Panc1 (cell line): ENCODE results near the gene C9orf152. TPM values are rescaled to one million over a fixed set of nuclear protein-coding genes. Genes with fewer than 3 reads are reported as not detected.

Experiments used
- ATAC-seq: fragments of 200-7000 bp; cut with Tn5 transposase; 2 replicates; pipeline ENCODE4 v1.9.1; 2020; ENCODE audit warnings: mild to moderate bottlenecking, moderate library complexity
- BruUV-seq: library from RNA; stranded (reverse); fragments of 400-500 nt; replicated peaks from 2 replicates; lab custom pipeline; 2021; lab: Mats Ljungman, UMichigan
- CTCF ChIA-PET: fragments of 300-600 bp; sonication (Branson Sonifier 250); formaldehyde crosslinking; loops from one replicate; lab custom pipeline; 2022; ENCODE audit warnings: antibody characterized with exemption; lab: Charles Lee
- POLR2A ChIA-PET: fragments of 300-600 bp; sonication (Branson Sonifier 250); formaldehyde crosslinking; loops from one replicate; lab custom pipeline; 2022; ENCODE audit warnings: antibody characterized with exemption; lab: Charles Lee
- DNase-seq: peaks from one replicate; pipeline ENCODE4 v3.0.0-alpha.2; 2010; ENCODE audit warnings: low read depth, low spot score
- H3K27ac ChIP-seq: 2 replicates; pipeline ENCODE4 v1.5.1; 2011; ENCODE audit warnings: mild to moderate bottlenecking, low read length, inconsistent platforms
- H3K27me3 ChIP-seq: fragments of 200-500 bp; sonication (Bioruptor generic); 2 replicates; pipeline ENCODE4 v1.6.0; 2014; ENCODE audit warnings: low read length, inconsistent platforms; ENCODE audit not compliant: control insufficient read depth, insufficient read depth
- H3K36me3 ChIP-seq: fragments of 200-500 bp; sonication (Bioruptor generic); 2 replicates; pipeline ENCODE4 v1.5.1; 2014; ENCODE audit warnings: inconsistent platforms, mild to moderate bottlenecking, low read length, moderate library complexity; ENCODE audit not compliant: control insufficient read depth, insufficient read depth
- H3K4me1 ChIP-seq: 2 replicates; pipeline ENCODE4 v1.5.1; 2011; ENCODE audit warnings: inconsistent platforms, mild to moderate bottlenecking, low read length, moderate library complexity; ENCODE audit not compliant: control insufficient read depth, insufficient read depth
- H3K4me3 ChIP-seq, 2 experiments: 2 replicates each; pipeline ENCODE4 v1.5.1; 2011 to 2012; ENCODE audit warnings: low read depth in 2 of 2, low read length in 2 of 2, mild to moderate bottlenecking in 2 of 2, inconsistent platforms in 1 of 2, moderate library complexity in 1 of 2
- H3K9me3 ChIP-seq: fragments of 200-500 bp; sonication (Bioruptor generic); 2 replicates; pipeline ENCODE4 v1.5.1; 2014; ENCODE audit warnings: low read depth, mild to moderate bottlenecking, inconsistent platforms, low read length, moderate library complexity; ENCODE audit not compliant: control insufficient read depth, insufficient read depth
- CTCF ChIP-seq: fragments of 450-650 bp; IDR thresholded peaks from 2 replicates; pipeline ENCODE4 v1.5.1; 2017; ENCODE audit warnings: mild to moderate bottlenecking
- POLR2AphosphoS5 ChIP-seq: IDR thresholded peaks from 2 replicates; pipeline ENCODE4 v1.6.1; 2012; ENCODE audit warnings: mild to moderate bottlenecking, low read depth, low read length, moderate library complexity
- REST ChIP-seq, 2 experiments: IDR thresholded peaks; 2 replicates each; pipeline ENCODE4 v1.6.1; 2011 to 2012; ENCODE audit warnings: low read depth in 2 of 2, control low read depth in 1 of 2, low read length in 1 of 2, mild to moderate bottlenecking in 1 of 2, moderate library complexity in 1 of 2; ENCODE audit not compliant: insufficient read depth in 1 of 2
- SIN3A ChIP-seq: IDR thresholded peaks from 2 replicates; pipeline ENCODE4 v1.6.1; 2012; ENCODE audit warnings: low read depth, mild to moderate bottlenecking, low read length, moderate library complexity, borderline replicate concordance; ENCODE audit not compliant: insufficient read depth
- TCF7L2 ChIP-seq: IDR thresholded peaks from 2 replicates; pipeline ENCODE4 v1.6.1; 2011; ENCODE audit warnings: mild to moderate bottlenecking, low read depth, low read length, inconsistent platforms
- in situ Hi-C: cut with HindIII; loops from 2 replicates; pipeline ENCODE4 v1.10.0; 2016; ENCODE audit warnings: low sequenced_read_pairs, low pct_unique_long_range_greater_than_20kb
- intact Hi-C: fragments of 100-400 bp; cut with micrococcal nuclease; formaldehyde crosslinking; loops from one replicate; pipeline ENCODE4 v1.10.0; 2022; ENCODE audit not compliant: unreplicated experiment
- total RNA-seq: library from RNA; stranded (reverse); gene quantifications from one replicate; pipeline ENCODE4 v1.2.1, GENCODE V29; 2021; ENCODE audit not compliant: unreplicated experiment

C9orf152 gene
- total RNA-seq, 1 experiment from 2014 or later: 0.10 TPM

- no peaks in the 10 kb centered on the region for H3K27me3 ChIP-seq
- ATAC-seq: peak; percentile 92
- ChIA-PET POLR2A (interaction anchor here (0.5 to 0.7 kb wide), 2 partner anchors 19 to 752 kb away, joined by 5 to 13 read pairs; no protein-coding TSS in a partner anchor), CTCF (no interaction called here)
- H3K36me3 ChIP-seq: no peaks in the 10 kb centered on the region; the same call in none of the 2 replicates
- peaks cover 15% of the 10 kb centered on the region for H3K4me1 ChIP-seq
- H3K4me3 ChIP-seq: peak within 1 kb of the TSS; percentile 76 to 81
- no peaks in the 10 kb centered on the region for H3K9me3 ChIP-seq
- intact Hi-C loops: no loop called here
- in situ Hi-C loops: no loop called here
- peak within 1 kb of the TSS; percentile 75 for H3K27ac ChIP-seq
- TF ChIP-seq REST (IDR thresholded peaks at IDR 0.05; ENCODE audit: insufficient read depth in 1 of 2, low read depth in 2 of 2, low read length in 1 of 2): no peak
- TF ChIP-seq TCF7L2: no peak
- TF ChIP-seq CTCF: no peak
- peak; percentile 85 for TF ChIP-seq POLR2AphosphoS5
- 0 out of 2 replicates have a peak, but pooled peaks have one; percentile 44 for TF ChIP-seq SIN3A
- BruUV-seq: no TSS peak
- DNase-seq: peak; percentile 17
These were observed 48.6 kb upstream of the C9orf152 start, which contains the start of gene TXN for GRCh38 chr9:110256380-110257096. TXN (minus strand) TSS chr9:110256507; CDS start chr9:110256435, 72 bp downstream.

GRCh38 chr9:110255463-110256379, 47.8 kb upstream of the C9orf152 start:
- intact Hi-C loops: no loop called here
- DNase-seq (no peak), ATAC-seq (peak; percentile 64)
- no peaks in the 10 kb centered on the region for H3K27me3 ChIP-seq
- TF ChIP-seq TCF7L2: no peak
- no peak for TF ChIP-seq POLR2AphosphoS5
- TF ChIP-seq REST (IDR thresholded peaks at IDR 0.05; ENCODE audit: insufficient read depth in 1 of 2, low read depth in 2 of 2, low read length in 1 of 2): no peak
- no peak for TF ChIP-seq CTCF
- TF ChIP-seq SIN3A: no peak
- ChIA-PET POLR2A (interaction anchor here (0.7 kb wide), 1 partner anchor 752 kb away, joined by 13 read pairs; no protein-coding TSS in a partner anchor), CTCF (no interaction called here)
- in situ Hi-C loops: no loop called here
- peaks cover 2% of the 10 kb centered on the region for H3K36me3 ChIP-seq
- H3K27ac ChIP-seq: peak overlapping the region; percentile 75
- H3K4me1 ChIP-seq: peaks cover 15% of the 10 kb centered on the region
- peak overlapping the region; percentile 76 to 81 for H3K4me3 ChIP-seq
- BruUV-seq: no TSS peak
- no peaks in the 10 kb centered on the region for H3K9me3 ChIP-seq
